ENCODE results near the gene C17orf113. TPM values are rescaled to one million over a fixed set of nuclear protein-coding genes. Genes with fewer than 3 reads are reported as not detected.

Gene C17orf113
- total RNA-seq (2022; extraction: Qiagen RNA extraction; ENCODE audit: low read depth) = 0.40 to 0.81 TPM (median 0.62 TPM) in 5 replicates

DNA sequence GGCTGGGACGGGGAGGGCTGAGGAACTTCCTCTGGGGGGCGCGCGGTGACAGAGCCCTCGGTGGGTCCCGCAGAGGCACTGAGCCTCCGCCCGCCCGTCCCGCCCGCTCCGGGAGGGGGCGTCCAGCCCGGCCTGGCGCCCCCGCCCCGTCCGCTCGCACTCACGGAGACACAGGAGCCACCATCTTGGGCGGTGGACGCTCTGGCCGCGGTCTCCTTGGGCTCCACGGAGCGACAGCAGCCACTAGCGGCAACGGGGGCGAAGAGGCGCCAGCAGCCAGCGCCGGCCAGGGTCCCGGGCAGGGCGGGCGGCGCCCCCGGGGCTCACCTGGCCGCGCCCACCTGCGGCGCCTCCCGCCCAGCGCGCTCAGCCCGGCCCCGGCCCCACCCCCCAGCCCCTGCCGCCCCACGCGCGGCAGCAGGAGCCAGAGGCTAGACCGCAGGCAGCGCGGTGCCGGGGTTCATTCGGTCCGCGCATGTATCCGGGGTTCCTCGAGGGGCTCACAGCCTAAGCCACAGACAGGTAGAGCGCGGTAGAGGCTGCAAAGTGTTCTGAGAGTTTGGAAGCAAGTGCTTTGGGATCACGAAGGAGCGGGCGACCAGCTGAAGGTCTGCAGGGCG is at the start of gene C17orf113:
C17orf113 (minus strand) TSS at position 209 of the 620 bp plus-strand sequence. CDS start 7,225 bp downstream, outside the sequence.

GRCh38 chr17:42097691-42098631 is 47.6 kb upstream of the C17orf113 start, which contains the start of gene ZNF385C:
Gene ZNF385C, minus strand, starts transcription at chr17:42098473. Its CDS starts 35,417 bp downstream, at chr17:42063056.

DNA sequence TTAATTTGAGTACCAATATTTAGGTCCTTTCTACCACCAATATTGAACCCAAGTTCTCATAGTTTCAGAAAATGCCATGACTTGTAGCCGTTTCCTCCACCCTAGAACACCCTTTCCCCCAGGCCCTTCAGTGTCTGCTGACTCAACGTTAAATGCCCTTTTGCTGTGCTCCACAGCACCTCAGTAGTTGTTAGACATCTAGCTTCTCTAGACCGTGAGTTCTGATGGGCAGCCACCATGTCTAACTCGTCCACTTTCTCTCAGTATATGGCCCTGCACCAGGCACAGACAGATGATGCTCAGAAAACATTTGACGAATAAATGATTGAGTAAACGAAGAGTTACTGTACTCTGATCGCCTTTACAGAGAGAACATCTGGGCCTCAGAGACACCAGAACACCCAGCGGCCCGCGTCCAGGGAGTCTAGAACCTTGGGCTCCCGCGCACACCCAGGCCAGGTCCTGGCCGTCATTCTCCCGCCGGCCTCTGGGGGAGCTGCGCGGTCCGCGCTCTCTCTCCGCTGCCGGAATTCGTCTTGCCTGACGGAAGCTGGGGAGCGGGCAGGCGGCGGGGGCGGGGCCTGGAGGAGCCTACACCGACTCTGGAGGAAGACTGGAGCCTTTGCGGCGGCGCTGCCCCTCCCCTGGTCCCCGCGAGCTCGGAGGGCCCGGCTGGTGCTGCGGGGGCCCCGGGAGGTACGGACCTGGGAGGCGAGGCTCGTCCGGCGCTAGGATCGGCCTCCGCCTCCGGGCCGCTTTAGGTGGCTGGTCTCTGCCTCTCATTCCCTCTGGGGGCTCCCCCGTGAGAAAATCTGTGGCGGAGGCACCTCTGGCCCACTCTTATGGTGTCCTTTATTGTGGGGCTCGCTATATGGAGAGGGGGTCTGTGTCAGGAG is 30.6 kb downstream of the C17orf113 start, which contains the start of gene NKIRAS2:
NKIRAS2 (plus strand) TSS at position 582 of the 896 bp plus-strand sequence. CDS start 1,488 bp downstream, outside the sequence.

DNA sequence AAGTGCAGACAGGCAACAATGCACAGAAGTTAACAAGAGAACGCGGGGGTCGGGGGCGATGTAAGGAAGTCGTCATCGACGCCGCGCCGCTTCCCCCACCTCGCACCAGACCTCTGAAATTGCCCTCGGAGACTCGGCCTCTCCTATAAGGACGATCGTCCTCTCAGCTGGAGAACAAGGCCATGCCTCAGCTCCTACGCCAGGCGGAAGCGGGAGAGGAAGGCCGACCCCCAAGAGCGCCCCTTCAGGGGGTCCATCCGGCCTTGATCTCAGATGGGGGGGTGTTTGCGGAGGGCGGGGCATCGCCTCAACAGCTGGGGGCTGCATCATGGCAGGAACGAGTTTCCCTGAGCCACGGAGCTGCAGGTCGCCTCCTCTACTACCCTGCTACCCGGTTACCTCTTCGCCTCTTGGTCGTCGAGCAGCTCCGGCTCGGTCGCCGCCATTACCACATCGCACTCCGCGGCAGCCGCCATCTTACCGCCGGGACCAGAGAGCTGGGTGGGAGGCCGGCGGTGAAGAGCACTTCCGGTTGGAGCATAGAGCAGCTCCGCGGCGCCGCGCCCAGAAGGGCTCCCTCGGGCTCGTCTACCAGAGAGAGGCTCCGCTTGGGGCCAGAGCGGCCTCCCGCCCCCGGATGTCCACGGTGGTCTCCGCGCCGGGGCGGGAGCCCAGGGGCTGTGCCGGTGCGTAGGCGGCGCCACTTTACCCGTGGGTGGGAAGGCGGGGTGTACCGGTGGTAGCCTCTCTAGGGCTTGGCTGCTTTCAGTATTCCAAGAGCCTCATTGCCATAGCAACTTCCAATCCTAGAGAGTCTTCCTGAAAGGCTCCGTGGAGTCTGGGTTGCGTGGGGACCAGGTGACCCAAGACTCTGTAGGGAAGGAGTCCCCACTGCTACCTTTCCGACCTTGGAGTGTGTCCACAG is 33.2 kb downstream of the C17orf113 start, which contains the start of gene DNAJC7:
DNAJC7 (minus strand) TSS at position 499 of the 925 bp plus-strand sequence; CDS start at position 476, 23 bp downstream.

Other genes starting within 250 kb of the C17orf113 start
- gene P3H4, start 238.7 kb downstream of the C17orf113 start, total RNA-seq (2022; extraction: Qiagen RNA extraction; ENCODE audit: low read depth) = 28.2 to 40.1 TPM (median 37.2 TPM) in 5 replicates
- gene FKBP10, start 237.6 kb downstream of the C17orf113 start, total RNA-seq (2022; extraction: Qiagen RNA extraction; ENCODE audit: low read depth) = 94.4 to 120 TPM (median 107 TPM) in 5 replicates
- 100 to 115 TPM (median 113 TPM) in 5 replicates for gene NT5C3B, start 214.4 kb downstream of the C17orf113 start, total RNA-seq (2022; extraction: Qiagen RNA extraction; ENCODE audit: low read depth)
- gene KLHL10, start 212.8 kb downstream of the C17orf113 start, total RNA-seq (2022; extraction: Qiagen RNA extraction; ENCODE audit: low read depth) = 0.03 TPM in 1 of 5 replicates, not detected in the others
- 2.2 to 4.6 TPM (median 2.8 TPM) in 5 replicates for gene KLHL11, start 185.2 kb downstream of the C17orf113 start, total RNA-seq (2022; extraction: Qiagen RNA extraction; ENCODE audit: low read depth)
- 261 to 324 TPM (median 311 TPM) in 5 replicates for gene ACLY, start 131.7 kb downstream of the C17orf113 start, total RNA-seq (2022; extraction: Qiagen RNA extraction; ENCODE audit: low read depth)
- 1.1 to 2.4 TPM (median 1.7 TPM) in 5 replicates for gene ODAD4, start 120.0 kb downstream of the C17orf113 start, total RNA-seq (2022; extraction: Qiagen RNA extraction; ENCODE audit: low read depth)
- 57.9 to 75.9 TPM (median 71.3 TPM) in 5 replicates for gene CNP, start 83.8 kb downstream of the C17orf113 start, total RNA-seq (2022; extraction: Qiagen RNA extraction; ENCODE audit: low read depth)
- 123 to 137 TPM (median 126 TPM) in 5 replicates for gene DNAJC7, start 33.2 kb downstream of the C17orf113 start, total RNA-seq (2022; extraction: Qiagen RNA extraction; ENCODE audit: low read depth)
- 45.2 to 51.0 TPM (median 46.7 TPM) in 5 replicates for gene NKIRAS2, start 30.5 kb downstream of the C17orf113 start, total RNA-seq (2022; extraction: Qiagen RNA extraction; ENCODE audit: low read depth)
- gene ZNF385C, start 47.9 kb upstream of the C17orf113 start, total RNA-seq (2022; extraction: Qiagen RNA extraction; ENCODE audit: low read depth) = 0.13 to 0.27 TPM (median 0.19 TPM) in 4 of 5 replicates, not detected in the other
- gene DHX58, start 62.1 kb upstream of the C17orf113 start, total RNA-seq (2022; extraction: Qiagen RNA extraction; ENCODE audit: low read depth) = 0.12 to 0.50 TPM (median 0.44 TPM) in 5 replicates
- 39.6 to 57.8 TPM (median 55.5 TPM) in 5 replicates for gene KAT2A, start 70.8 kb upstream of the C17orf113 start, total RNA-seq (2022; extraction: Qiagen RNA extraction; ENCODE audit: low read depth)
- not detected in 5 replicates for gene HSPB9, start 72.2 kb upstream of the C17orf113 start, total RNA-seq (2022; extraction: Qiagen RNA extraction; ENCODE audit: low read depth)
- gene RAB5C, start 104.4 kb upstream of the C17orf113 start, total RNA-seq (2022; extraction: Qiagen RNA extraction; ENCODE audit: low read depth) = 230 to 266 TPM (median 264 TPM) in 5 replicates
- gene KCNH4, start 130.5 kb upstream of the C17orf113 start, total RNA-seq (2022; extraction: Qiagen RNA extraction; ENCODE audit: low read depth) = 0.28 to 0.61 TPM (median 0.49 TPM) in 5 replicates
- 0.10 TPM in 1 of 5 replicates, not detected in the others for gene HCRT, start 134.9 kb upstream of the C17orf113 start, total RNA-seq (2022; extraction: Qiagen RNA extraction; ENCODE audit: low read depth)
- gene GHDC, start 143.9 kb upstream of the C17orf113 start, total RNA-seq (2022; extraction: Qiagen RNA extraction; ENCODE audit: low read depth) = 14.2 to 22.4 TPM (median 20.2 TPM) in 5 replicates
- 23.5 to 33.2 TPM (median 28.6 TPM) in 5 replicates for gene STAT5B, start 225.8 kb upstream of the C17orf113 start, total RNA-seq (2022; extraction: Qiagen RNA extraction; ENCODE audit: low read depth)
- 5.8 to 8.2 TPM (median 6.4 TPM) in 5 replicates for gene STAT5A, start 237.9 kb upstream of the C17orf113 start, total RNA-seq (2022; extraction: Qiagen RNA extraction; ENCODE audit: low read depth)

Measured in A549 treated with CpdA at 1 μM for 4 hours (cell line).